Neural cell (in vitro differentiated cells): ENCODE measurements around the gene DCTD.
A peak's percentile ranks its signal among the peaks of the same experiment; 100 is the strongest.

Source experiments
- EP300 ChIP-seq: fragments of 450-650 bp; conservative IDR thresholded peaks from 2 replicates; pipeline ENCODE4 v1.6.1; 2014; ENCODE audit warnings: antibody characterized with exemption, mild to moderate bottlenecking, moderate library complexity; ENCODE audit not compliant: poor library complexity, severe bottlenecking
- POLR2AphosphoS5 ChIP-seq: IDR thresholded peaks from 2 replicates; pipeline ENCODE4 v1.6.1; 2012
- RAD21 ChIP-seq: fragments of 450-650 bp; conservative IDR thresholded peaks from 2 replicates; pipeline ENCODE4 v1.6.1; 2014; ENCODE audit warnings: antibody characterized with exemption, mild to moderate bottlenecking, moderate library complexity

DNA sequence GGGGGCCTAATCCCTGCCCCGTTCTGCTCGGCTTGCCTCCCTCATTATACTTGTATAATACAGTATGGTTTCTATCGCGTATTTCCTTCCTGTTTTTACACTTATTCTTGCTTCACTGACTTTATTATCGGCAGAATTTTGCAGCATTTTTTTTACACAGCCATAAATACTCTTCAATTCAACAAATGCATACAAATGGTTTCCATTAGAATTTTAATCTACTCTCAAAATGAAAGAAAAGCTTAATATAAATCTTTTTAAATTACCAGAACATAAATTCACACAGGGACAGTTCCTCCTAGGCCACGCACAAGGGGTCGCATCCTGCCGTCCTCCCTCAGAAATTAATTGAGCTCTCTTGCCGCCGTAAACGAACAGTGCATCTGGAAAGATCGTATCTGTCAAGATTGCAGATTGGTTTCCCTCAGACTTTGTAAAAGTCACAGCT is 42.9 kb downstream of the DCTD start:
- TF ChIP-seq EP300 (no peak), POLR2AphosphoS5 (peak; percentile 16), RAD21 (no peak)
